Esophagus muscularis mucosa (tissue), 4 donors: ENCODE measurements around the gene FFAR2. TPM values are rescaled to one million over a fixed set of nuclear protein-coding genes. Genes with fewer than 3 reads are reported as not detected.

Source experiments
- DNase-seq: peaks from one replicate; pipeline ENCODE4 v3.0.0-alpha.2; 2017; ENCODE audit errors: extremely low spot score
- H3K27ac ChIP-seq, 4 donors: fragments of 200-600 bp; sonication (generic); replicated peaks in 1 of 4; 1 replicate in 3 of 4; 2 replicates in 1 of 4; pipeline ENCODE4 v1.5.1; 2016 to 2019; ENCODE audit warnings: mild to moderate bottlenecking in 1 of 4
- H3K27me3 ChIP-seq, 4 donors: fragments of 200-600 bp; sonication (generic); one replicate each; pipeline versions ENCODE4 v1.5.1 to v1.6.0; 2016 to 2019
- H3K36me3 ChIP-seq, 4 donors: fragments of 200-600 bp; sonication (generic); one replicate each; pipeline ENCODE4 v1.5.1; 2016 to 2019
- H3K4me1 ChIP-seq, 4 donors: fragments of 200-600 bp; sonication (generic); one replicate each; pipeline ENCODE4 v1.5.1; 2016 to 2019
- H3K4me3 ChIP-seq, 4 donors: fragments of 200-600 bp; sonication (generic); 1 replicate in 2 of 4; 2 replicates in 2 of 4; pipeline ENCODE4 v1.5.1; 2016 to 2019; ENCODE audit warnings: mild to moderate bottlenecking in 4 of 4, moderate library complexity in 1 of 4
- H3K9me3 ChIP-seq, 4 donors: fragments of 200-600 bp; sonication (generic); 1 replicate in 3 of 4; 2 replicates in 1 of 4; pipeline ENCODE4 v1.5.1; 2016 to 2019
- EP300 ChIP-seq: sonication (generic); formaldehyde crosslinking; IDR thresholded peaks from one replicate; pipeline ENCODE4 v1.6.1; 2017; ENCODE audit warnings: antibody characterized with exemption
- POLR2A ChIP-seq: fragments of 450-650 bp; IDR thresholded peaks from one replicate; pipeline ENCODE4 v1.6.1; 2017; ENCODE audit warnings: antibody characterized with exemption, moderate library complexity, mild to moderate bottlenecking, low read depth
- POLR2AphosphoS5 ChIP-seq, 2 donors: sonication (generic); formaldehyde crosslinking; IDR thresholded peaks; one replicate each; pipeline ENCODE4 v1.6.1; 2017; ENCODE audit warnings: antibody characterized with exemption in 2 of 2
- WGBS: methylation state at CpG from one replicate; pipeline ENCODE4 v1.1.5; 2018; 5-methylcytosine and 5-hydroxymethylcytosine counted together
- intact Hi-C: fragments of 100-400 bp; cut with DNase I; formaldehyde crosslinking; loops from one replicate; pipeline ENCODE4 v1.15.1; 2023
- total RNA-seq, 4 donors: library from RNA; depleted of rRNA; stranded (reverse); fragments of >200 nt; gene quantifications; one replicate each; pipeline versions ENCODE4 v1.1.0 to v1.2.1, GENCODE V29; 2016
- TF ChIP-seq, protein P1 (sequence below), 3 experiments: fragments of 200-600 bp in 2 of 3; fragments of 450-650 bp in 1 of 3; sonication (generic) in 2 of 3; IDR thresholded peaks; one replicate each; pipeline ENCODE4 v1.5.1; 2017 to 2019; ENCODE audit warnings: antibody characterized with exemption in 3 of 3, mild to moderate bottlenecking in 2 of 3, moderate library complexity in 1 of 3

FFAR2 gene
- total RNA-seq, 4 donors from 2014 or later = 1.7 TPM; not detected in 3

DNA sequence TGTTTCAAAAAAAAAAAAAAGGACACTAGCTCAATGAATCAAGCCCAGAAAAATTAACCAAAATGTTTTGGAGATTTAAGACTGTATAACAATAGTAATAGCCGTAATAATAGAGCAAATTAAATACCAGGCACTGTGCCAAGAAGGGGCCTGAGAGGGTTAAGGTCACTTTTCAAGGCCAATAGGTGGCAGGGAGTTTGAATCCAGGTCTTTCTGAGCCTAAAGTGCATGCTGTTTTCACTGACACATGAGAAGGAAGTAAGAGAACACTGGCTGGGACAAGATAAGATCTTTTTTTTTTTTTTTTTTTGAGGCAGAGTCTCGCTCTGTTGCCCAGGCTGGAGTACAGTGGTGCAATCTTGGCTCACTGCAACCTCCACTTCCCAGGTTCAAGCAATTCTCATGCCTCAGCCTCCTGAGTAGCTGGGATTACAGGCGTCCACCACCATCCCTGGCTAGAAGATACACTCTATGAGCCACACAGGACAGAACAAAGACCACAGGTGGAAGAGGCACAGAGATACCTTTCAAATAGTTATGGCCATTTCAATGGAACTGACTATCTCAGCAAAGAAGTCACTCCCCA, 7.7 kb downstream of the FFAR2 start:
- H3K36me3 ChIP-seq = no peaks in the 10 kb centered on the region
- 75% methylated on average over 3 of the region's 3 CpGs for WGBS
- no peak overlapping the region for H3K27ac ChIP-seq
- H3K4me1 ChIP-seq = peaks cover 10 to 17% (median 13%) of the 10 kb centered on the region in 4 donors
- DNase-seq = no peak
- H3K4me3 ChIP-seq = no peak overlapping the region
- intact Hi-C loops = no loop called here
- no peak for TF ChIP-seq POLR2AphosphoS5 (IDR thresholded peaks at IDR 0.05)
- no peak for TF ChIP-seq EP300
- no peak for TF ChIP-seq POLR2A
- TF ChIP-seq, protein P1, sequence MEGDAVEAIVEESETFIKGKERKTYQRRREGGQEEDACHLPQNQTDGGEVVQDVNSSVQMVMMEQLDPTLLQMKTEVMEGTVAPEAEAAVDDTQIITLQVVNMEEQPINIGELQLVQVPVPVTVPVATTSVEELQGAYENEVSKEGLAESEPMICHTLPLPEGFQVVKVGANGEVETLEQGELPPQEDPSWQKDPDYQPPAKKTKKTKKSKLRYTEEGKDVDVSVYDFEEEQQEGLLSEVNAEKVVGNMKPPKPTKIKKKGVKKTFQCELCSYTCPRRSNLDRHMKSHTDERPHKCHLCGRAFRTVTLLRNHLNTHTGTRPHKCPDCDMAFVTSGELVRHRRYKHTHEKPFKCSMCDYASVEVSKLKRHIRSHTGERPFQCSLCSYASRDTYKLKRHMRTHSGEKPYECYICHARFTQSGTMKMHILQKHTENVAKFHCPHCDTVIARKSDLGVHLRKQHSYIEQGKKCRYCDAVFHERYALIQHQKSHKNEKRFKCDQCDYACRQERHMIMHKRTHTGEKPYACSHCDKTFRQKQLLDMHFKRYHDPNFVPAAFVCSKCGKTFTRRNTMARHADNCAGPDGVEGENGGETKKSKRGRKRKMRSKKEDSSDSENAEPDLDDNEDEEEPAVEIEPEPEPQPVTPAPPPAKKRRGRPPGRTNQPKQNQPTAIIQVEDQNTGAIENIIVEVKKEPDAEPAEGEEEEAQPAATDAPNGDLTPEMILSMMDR (IDR thresholded peaks at IDR 0.05) = no peak
- no peaks in the 10 kb centered on the region for H3K9me3 ChIP-seq
- H3K27me3 ChIP-seq = peaks cover 0 to 2% (median 0%) of the 10 kb centered on the region in 4 donors

DNA sequence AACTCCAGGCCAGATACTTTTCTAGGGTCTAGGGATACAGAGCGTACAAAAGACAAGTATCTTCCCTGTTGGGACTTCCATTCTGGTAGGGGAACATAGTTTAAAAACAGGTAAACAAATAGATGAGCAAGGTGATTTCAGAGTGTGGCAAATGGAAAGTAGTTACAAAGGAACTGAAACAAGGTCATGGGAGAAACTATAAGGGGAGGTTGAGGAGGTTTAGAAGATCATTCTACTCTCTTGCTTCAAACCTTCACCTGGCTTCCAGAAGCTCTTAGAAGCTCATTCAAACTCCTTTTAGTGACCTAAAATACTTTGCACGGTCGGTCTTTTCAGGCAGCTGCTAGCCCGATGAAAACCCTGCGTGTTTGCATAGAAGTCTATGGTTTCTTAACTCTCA, 9.1 kb downstream of the FFAR2 start:
- TF ChIP-seq, protein P1 (IDR thresholded peaks at IDR 0.05) = no peak
- TF ChIP-seq POLR2A = no peak
- TF ChIP-seq EP300 = no peak
- no peak for TF ChIP-seq POLR2AphosphoS5 (IDR thresholded peaks at IDR 0.05)
- no peaks in the 10 kb centered on the region for H3K9me3 ChIP-seq
- H3K4me1 ChIP-seq = peaks cover 14 to 18% (median 16%) of the 10 kb centered on the region in 4 donors
- DNase-seq = no peak
- H3K4me3 ChIP-seq = no peak overlapping the region
- H3K36me3 ChIP-seq = no peaks in the 10 kb centered on the region
- 97% methylated on average over 5 of the region's 5 CpGs for WGBS
- intact Hi-C loops = no loop called here
- no peaks in the 10 kb centered on the region for H3K27me3 ChIP-seq
- H3K27ac ChIP-seq = no peak overlapping the region

DNA sequence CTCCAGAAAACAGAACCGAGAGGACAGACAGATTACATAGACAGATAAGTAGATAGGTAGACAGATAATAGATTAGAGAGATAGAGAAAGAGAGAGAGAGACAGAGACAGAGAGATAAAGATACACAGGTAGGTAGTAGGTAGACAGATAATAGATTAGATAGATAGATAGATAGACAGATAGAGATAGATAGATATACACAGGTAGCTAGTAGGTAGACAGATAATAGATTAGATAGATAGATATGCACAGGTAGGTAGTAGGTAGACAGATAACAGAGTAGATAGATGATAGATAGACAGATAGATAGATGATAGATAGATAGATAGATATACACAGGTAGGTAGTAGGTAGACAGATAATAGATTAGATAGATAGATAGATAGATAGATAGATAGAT, 10.1 kb downstream of the FFAR2 start:
- TF ChIP-seq EP300 (no peak), POLR2AphosphoS5 (IDR thresholded peaks at IDR 0.05) (no peak), POLR2A (no peak)
- TF ChIP-seq, protein P1 (IDR thresholded peaks at IDR 0.05) = no peak
- intact Hi-C loops = no loop called here
- H3K27ac ChIP-seq = no peak overlapping the region

DNA sequence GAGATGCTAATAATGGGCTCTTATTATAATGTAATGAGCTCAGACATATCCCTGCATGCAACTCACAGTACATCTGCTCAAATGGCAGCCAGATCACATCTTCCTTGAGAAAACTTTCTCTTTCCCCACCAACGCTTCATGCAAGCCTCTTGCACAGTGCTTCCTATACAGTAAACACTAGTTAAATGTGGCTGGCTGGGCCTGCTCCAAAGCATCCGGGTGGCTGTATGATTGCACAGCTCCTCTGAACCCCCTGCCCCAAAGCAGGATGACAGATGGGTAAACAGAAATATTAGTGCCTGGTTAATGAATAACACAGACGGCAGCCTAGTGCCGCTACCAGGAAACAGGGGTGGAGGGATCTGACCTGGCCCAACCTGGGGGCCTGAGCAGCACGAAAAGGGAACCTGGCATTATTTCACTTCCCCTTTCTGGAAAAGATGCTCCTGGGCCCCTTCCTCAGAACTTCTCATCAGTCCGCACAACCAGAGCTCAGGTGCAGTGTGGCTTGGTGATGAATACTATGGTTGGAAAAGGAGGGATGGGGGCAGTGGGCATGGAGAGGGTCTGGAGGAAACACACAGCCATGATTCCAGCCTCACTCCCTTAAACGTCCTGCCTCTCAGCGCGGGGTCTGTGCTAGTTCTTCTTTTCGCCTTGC, 10.8 kb downstream of the FFAR2 start:
- no peaks in the 10 kb centered on the region for H3K9me3 ChIP-seq
- no peaks in the 10 kb centered on the region for H3K27me3 ChIP-seq
- peak overlapping the region in 1 of 4 donors; percentile 44 for H3K27ac ChIP-seq
- H3K4me1 ChIP-seq = peaks cover 14 to 21% (median 17%) of the 10 kb centered on the region in 4 donors
- H3K36me3 ChIP-seq = no peaks in the 10 kb centered on the region
- DNase-seq = no peak
- 39% methylated on average over 8 of the region's 10 CpGs for WGBS
- TF ChIP-seq POLR2AphosphoS5 (IDR thresholded peaks at IDR 0.05) (no peak), EP300 (no peak), POLR2A (no peak)
- TF ChIP-seq, protein P1 (IDR thresholded peaks at IDR 0.05) = no peak
- intact Hi-C loops = no loop called here
- H3K4me3 ChIP-seq = no peak overlapping the region

More for the DNA sequence above, 10.1 kb downstream of the FFAR2 start:
- DNase-seq = no peak
- H3K9me3 ChIP-seq = no peaks in the 10 kb centered on the region
- H3K4me3 ChIP-seq = no peak overlapping the region
- no peaks in the 10 kb centered on the region for H3K36me3 ChIP-seq
- peaks cover 14 to 21% (median 17%) of the 10 kb centered on the region in 4 donors for H3K4me1 ChIP-seq
- WGBS = 79% methylated on average over 1 of the region's 1 CpG
- no peaks in the 10 kb centered on the region for H3K27me3 ChIP-seq
